Measurements from ENCODE around the gene COL6A6. TPM values are rescaled to one million over a fixed set of nuclear protein-coding genes. Genes with fewer than 3 reads are reported as not detected.

Gene COL6A6
- total RNA-seq, 1 experiment from 2014 or later = 0.11 TPM

- H3K4me3 Mint-ChIP-seq = no peak overlapping the region
- Histone ChIP-seq H2BK120ac (ENCODE audit: low read depth, low read length, poor library complexity, severe bottlenecking) (no peak overlapping the region), H3K14ac (ENCODE audit: insufficient read depth, low read length) (no peak overlapping the region), H2AK5ac (ENCODE audit: insufficient read length, low read length) (no peak overlapping the region), H3K18ac (ENCODE audit: insufficient read length, low read depth, low read length) (no peak overlapping the region), H4K20me1 (ENCODE audit: control insufficient read depth, insufficient read depth, insufficient read length) (no peaks in the 10 kb centered on the region), H4K91ac (ENCODE audit: insufficient read length, low read depth, low read length) (no peak overlapping the region), H4K5ac (ENCODE audit: insufficient read length, low read depth, low read length) (no peak overlapping the region), H3K4me1 (ENCODE audit: insufficient read depth, low read length) (no peaks in the 10 kb centered on the region), H3K27ac (ENCODE audit: insufficient read length, low read depth, low read length) (no peak overlapping the region), H3K9me3 (ENCODE audit: control insufficient read depth, low read depth, low read length) (no peaks in the 10 kb centered on the region), H3K4me2 (ENCODE audit: insufficient read depth, insufficient read length, low read length) (no peak overlapping the region), H2BK12ac (ENCODE audit: insufficient read length, low read depth, low read length) (no peak overlapping the region), H3K23me2 (ENCODE audit: insufficient read length, low read depth, low read length, poor library complexity, severe bottlenecking) (no peaks in the 10 kb centered on the region), H3K23ac (ENCODE audit: insufficient read length, low read depth, low read length) (no peak overlapping the region), H2AFZ (ENCODE audit: low read length) (no peak overlapping the region), H3K79me2 (ENCODE audit: insufficient read depth, low read length) (no peaks in the 10 kb centered on the region), H2BK20ac (ENCODE audit: low read depth, low read length, poor library complexity, severe bottlenecking) (no peak overlapping the region), H2BK15ac (ENCODE audit: low read depth, low read length) (no peak overlapping the region), H3K27me3 (ENCODE audit: insufficient read depth, low read length) (no peaks in the 10 kb centered on the region), H3K9ac (ENCODE audit: extremely low read depth, insufficient read length, low read length) (no peak overlapping the region), H2BK5ac (ENCODE audit: insufficient read length, low read length) (no peak overlapping the region), H3T11ph (ENCODE audit: low read length) (no peak overlapping the region), H4K8ac (replicated peaks; ENCODE audit: insufficient read length, low read depth, low read length) (no peak overlapping the region), H3K79me1 (ENCODE audit: insufficient read depth, low read depth, low read length, poor library complexity, severe bottlenecking) (no peaks in the 10 kb centered on the region), H3K56ac (ENCODE audit: insufficient read length, low read depth, low read length) (no peak overlapping the region), H3K4ac (ENCODE audit: low read depth, low read length) (no peak overlapping the region)
- TF ChIP-seq, protein P1, sequence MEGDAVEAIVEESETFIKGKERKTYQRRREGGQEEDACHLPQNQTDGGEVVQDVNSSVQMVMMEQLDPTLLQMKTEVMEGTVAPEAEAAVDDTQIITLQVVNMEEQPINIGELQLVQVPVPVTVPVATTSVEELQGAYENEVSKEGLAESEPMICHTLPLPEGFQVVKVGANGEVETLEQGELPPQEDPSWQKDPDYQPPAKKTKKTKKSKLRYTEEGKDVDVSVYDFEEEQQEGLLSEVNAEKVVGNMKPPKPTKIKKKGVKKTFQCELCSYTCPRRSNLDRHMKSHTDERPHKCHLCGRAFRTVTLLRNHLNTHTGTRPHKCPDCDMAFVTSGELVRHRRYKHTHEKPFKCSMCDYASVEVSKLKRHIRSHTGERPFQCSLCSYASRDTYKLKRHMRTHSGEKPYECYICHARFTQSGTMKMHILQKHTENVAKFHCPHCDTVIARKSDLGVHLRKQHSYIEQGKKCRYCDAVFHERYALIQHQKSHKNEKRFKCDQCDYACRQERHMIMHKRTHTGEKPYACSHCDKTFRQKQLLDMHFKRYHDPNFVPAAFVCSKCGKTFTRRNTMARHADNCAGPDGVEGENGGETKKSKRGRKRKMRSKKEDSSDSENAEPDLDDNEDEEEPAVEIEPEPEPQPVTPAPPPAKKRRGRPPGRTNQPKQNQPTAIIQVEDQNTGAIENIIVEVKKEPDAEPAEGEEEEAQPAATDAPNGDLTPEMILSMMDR (conservative IDR thresholded peaks at IDR 0.05) = no peak
- H3K27me3 Mint-ChIP-seq (ENCODE audit: low read depth) = peaks cover 5% of the 10 kb centered on the region
- no peaks in the 10 kb centered on the region for H3K36me3 Mint-ChIP-seq (ENCODE audit: insufficient read depth in 1 of 3, low read depth in 3 of 3)
- H3K27ac Mint-ChIP-seq = no peak overlapping the region
- DNase-seq = no peak
- no CpG with 5 or more reads among the region's 1 CpG for WGBS (ENCODE audit: extremely low coverage, insufficient read length, low lambda C conversion rate)
- no peaks in the 10 kb centered on the region for H3K9me3 Mint-ChIP-seq
- H3K4me1 Mint-ChIP-seq = no peaks in the 10 kb centered on the region
These were observed 48.7 kb upstream of the COL6A6 start for GRCh38 chr3:130468311-130468710.
